Measurements from ENCODE around the gene TNRC18. TPM values are rescaled to one million over a fixed set of nuclear protein-coding genes. Genes with fewer than 3 reads are reported as not detected.

Gene TNRC18
- total and polyA plus RNA-seq, 9 donors = 48.6 to 153 (median 91.8) TPM

- no peak overlapping the region for H3K27ac ChIP-seq
- WGBS, 3 donors = 95 to 98% (median 96%) methylated on average over 6 of the region's 6 CpGs
- no peak for DNase-seq
- peaks cover 6% of the 10 kb centered on the region for H3K4me1 ChIP-seq (ENCODE audit: insufficient read depth)
- no peaks in the 10 kb centered on the region for H3K27me3 ChIP-seq
- TF ChIP-seq CTCF (IDR thresholded peaks at IDR 0.05) (no peak), POLR2A (IDR thresholded peaks at IDR 0.05) (no peak), EP300 (IDR thresholded peaks at IDR 0.05) (no peak)
- H3K4me3 ChIP-seq = no peak overlapping the region
- H3K9me3 ChIP-seq = peaks cover 0 to 6% of the 10 kb centered on the region in 2 donors
- H3K36me3 ChIP-seq = no peaks in the 10 kb centered on the region
- intact Hi-C loops (cut with DNase I) = no loop called here
Measured at GRCh38 chr7:5437348-5437892, 13.8 kb upstream of the TNRC18 start.

DNA sequence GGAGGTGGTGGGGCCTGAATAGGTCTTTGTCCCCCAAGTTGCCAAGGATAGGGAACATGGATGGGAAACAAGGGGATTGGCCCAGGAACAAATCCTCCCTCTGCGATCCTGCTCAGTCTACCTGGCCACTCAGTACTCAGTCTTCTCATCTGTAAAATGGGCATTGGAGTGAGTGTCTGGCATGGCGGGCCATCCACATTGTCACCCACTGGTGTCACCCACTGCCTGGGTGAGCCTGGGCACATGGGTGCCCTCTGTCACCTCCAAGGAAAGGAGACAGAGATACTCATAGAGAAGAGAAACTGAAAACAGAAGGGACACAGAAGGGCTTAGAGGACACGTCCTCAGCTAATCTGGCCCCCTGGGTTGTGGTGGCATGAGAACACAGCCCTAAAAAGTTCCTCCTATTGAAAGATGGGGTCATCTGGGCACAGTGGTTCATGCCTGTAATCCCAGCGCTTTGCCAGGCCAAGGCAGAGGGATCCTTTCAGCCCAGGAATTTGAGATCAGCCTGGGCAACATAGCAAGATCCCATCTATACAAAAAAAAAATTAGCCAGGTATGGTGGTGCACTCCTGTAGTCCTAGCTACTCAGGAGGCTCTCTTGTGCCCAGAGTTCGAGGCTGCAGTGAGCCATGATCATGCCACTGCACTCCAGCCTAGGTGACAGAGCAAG lies 12.5 kb upstream of the TNRC18 start:
- intact Hi-C loops (cut with DNase I) = no loop called here
- Histone ChIP-seq H3K9me3 (peaks cover 0 to 6% of the 10 kb centered on the region in 2 donors), H3K36me3 (no peaks in the 10 kb centered on the region), H3K27ac (no peak overlapping the region), H3K27me3 (no peaks in the 10 kb centered on the region), H3K4me3 (no peak overlapping the region), H3K4me1 (ENCODE audit: insufficient read depth) (peaks cover 6% of the 10 kb centered on the region)
- 96 to 98% (median 97%) methylated on average over 5 of the region's 5 CpGs for WGBS, 3 donors
- TF ChIP-seq CTCF (IDR thresholded peaks at IDR 0.05) (no peak), POLR2A (IDR thresholded peaks at IDR 0.05) (no peak), EP300 (IDR thresholded peaks at IDR 0.05) (no peak)
- DNase-seq = no peak

DNA sequence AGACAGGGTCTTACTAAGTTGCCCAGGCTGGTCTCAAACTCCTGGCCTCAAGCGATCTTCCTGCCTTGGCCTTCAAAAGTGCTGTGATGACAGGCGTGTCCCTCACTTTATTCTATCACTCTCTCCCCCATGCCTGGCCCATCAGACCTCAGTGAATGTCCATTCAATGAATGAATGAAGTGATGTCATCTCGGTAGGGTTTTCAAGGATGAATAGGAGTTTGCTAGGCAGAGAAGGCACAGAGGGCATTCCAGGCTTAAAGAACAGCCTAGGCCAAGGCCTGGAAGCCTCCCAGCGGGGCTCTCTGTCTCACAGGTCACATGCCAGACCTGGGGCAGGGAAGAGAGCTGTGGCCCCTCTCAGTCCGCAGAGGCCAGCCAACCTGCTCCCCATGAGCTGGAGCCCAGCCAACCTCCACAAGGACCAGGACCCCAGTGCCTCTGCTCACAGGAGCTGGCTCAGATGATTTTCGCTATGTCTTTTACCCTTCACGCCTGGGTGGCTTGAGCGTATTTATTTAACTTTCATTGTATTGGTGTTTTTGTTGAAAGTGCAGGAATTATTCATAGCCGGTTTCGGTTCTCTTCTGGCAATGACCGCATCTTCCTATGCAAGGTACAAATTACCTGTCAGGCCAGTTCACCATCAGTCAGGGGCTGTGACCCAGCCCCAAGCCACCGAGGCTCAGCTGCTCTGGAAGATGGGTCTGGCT lies 11.8 kb upstream of the TNRC18 start:
- Histone ChIP-seq H3K9me3 (peaks cover 0 to 6% of the 10 kb centered on the region in 2 donors), H3K27ac (no peak overlapping the region), H3K4me1 (ENCODE audit: insufficient read depth) (peaks cover 7% of the 10 kb centered on the region), H3K36me3 (no peaks in the 10 kb centered on the region), H3K27me3 (no peaks in the 10 kb centered on the region), H3K4me3 (no peak overlapping the region)
- no peak for TF ChIP-seq CTCF (IDR thresholded peaks at IDR 0.05)
- TF ChIP-seq EP300 (IDR thresholded peaks at IDR 0.05) = no peak
- no peak for TF ChIP-seq POLR2A (IDR thresholded peaks at IDR 0.05)
- intact Hi-C loops (cut with DNase I) = no loop called here
- 92 to 93% (median 93%) methylated on average over 12 of the region's 12 CpGs for WGBS, 3 donors
- DNase-seq = no peak

DNA sequence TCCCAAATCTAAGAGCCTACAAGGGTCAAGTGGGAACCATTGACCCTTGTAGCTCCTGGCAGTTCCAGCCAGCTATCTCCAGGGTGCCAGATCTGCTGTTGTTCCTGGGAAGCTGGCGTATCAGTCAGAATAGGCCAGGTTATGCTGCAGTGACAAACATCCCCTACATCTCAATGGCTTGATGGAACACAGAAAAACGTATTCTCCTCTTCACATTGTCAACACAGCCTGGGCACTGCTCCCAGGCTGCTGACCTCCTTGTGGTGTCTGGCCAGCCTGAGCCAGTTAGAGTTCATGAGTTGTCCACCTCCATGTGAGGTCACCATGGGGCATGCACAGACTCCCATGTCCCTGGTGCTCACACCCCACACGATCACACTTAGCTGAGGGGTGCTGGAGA lies 9.5 kb upstream of the TNRC18 start:
- Histone ChIP-seq H3K27me3 (no peaks in the 10 kb centered on the region), H3K9me3 (peaks cover 0 to 6% of the 10 kb centered on the region in 2 donors), H3K27ac (no peak overlapping the region), H3K4me3 (no peak overlapping the region), H3K36me3 (no peaks in the 10 kb centered on the region), H3K4me1 (ENCODE audit: insufficient read depth) (peaks cover 10% of the 10 kb centered on the region)
- 92 to 97% (median 96%) methylated on average over 3 of the region's 3 CpGs for WGBS, 3 donors
- DNase-seq = no peak
- intact Hi-C loops (cut with DNase I) = no loop called here
- no peak for TF ChIP-seq POLR2A (IDR thresholded peaks at IDR 0.05)
- TF ChIP-seq EP300 (IDR thresholded peaks at IDR 0.05) = no peak
- TF ChIP-seq CTCF (IDR thresholded peaks at IDR 0.05) = no peak
